BJ (cell line): Measurements from ENCODE around the gene ACSF3. TPM values are rescaled to one million over a fixed set of nuclear protein-coding genes. Genes with fewer than 3 reads are reported as not detected.

Experiments used
- CTCF ChIA-PET: fragments of 350-600 bp; formaldehyde crosslinking; extraction: SDS; loops from one replicate; lab custom pipeline; 2021; ENCODE audit warnings: antibody characterized with exemption, inconsistent platforms; lab: Yijun Ruan, JAX
- POLR2A ChIA-PET: fragments of 300-600 bp; sonication (Branson Sonifier 250); formaldehyde crosslinking; extraction: SDS; loops from one replicate; lab custom pipeline; 2021; ENCODE audit warnings: antibody characterized with exemption; lab: Charles Lee
- DNase-seq: peaks from one replicate; pipeline ENCODE4 v3.0.0-alpha.2; 2011; ENCODE audit warnings: low read depth
- H3K27me3 ChIP-seq: 2 replicates; pipeline ENCODE4 v1.6.0; 2011; ENCODE audit warnings: low read length; ENCODE audit not compliant: control insufficient read depth, insufficient read depth
- H3K36me3 ChIP-seq: 2 replicates; pipeline ENCODE4 v1.5.1; 2011; ENCODE audit warnings: low read length; ENCODE audit not compliant: control insufficient read depth, insufficient read depth
- H3K4me3 ChIP-seq: 2 replicates; pipeline ENCODE4 v1.5.1; 2011; ENCODE audit warnings: low read depth, mild to moderate bottlenecking, control low read depth, low read length
- CTCF ChIP-seq: IDR thresholded peaks from 2 replicates; pipeline ENCODE4 v1.5.1; 2011; ENCODE audit warnings: low read depth, mild to moderate bottlenecking, control low read depth, inconsistent platforms, low read length, moderate library complexity; ENCODE audit not compliant: insufficient read depth
- polyA plus RNA-seq: library from polyadenylated mRNA; depleted of rRNA; stranded (reverse); fragments of >200 nt; gene quantifications from 2 replicates; pipeline ENCODE4 v1.2.3, GENCODE V29; 2011

Gene ACSF3
- polyA plus RNA-seq, 1 experiment = 12.5 TPM

GRCh38 chr16:89097392-89097772 lies 3.7 kb downstream of the ACSF3 start:
- TF ChIP-seq CTCF = no peak
- CTCF ChIA-PET = no interaction called here
- no peak for DNase-seq
- Histone ChIP-seq H3K27me3 (no peaks in the 10 kb centered on the region), H3K36me3 (peaks cover 14% of the 10 kb centered on the region), H3K4me3 (no peak overlapping the region)
- POLR2A ChIA-PET = no interaction called here

- ChIA-PET POLR2A (no interaction called here), CTCF (no interaction called here)
- peaks cover 21% of the 10 kb centered on the region for H3K36me3 ChIP-seq
Measured at GRCh38 chr16:89098767-89099430, 5.2 kb downstream of the ACSF3 start.

GRCh38 chr16:89099905-89100304 lies 6.3 kb downstream of the ACSF3 start:
- H3K36me3 ChIP-seq = peaks cover 23% of the 10 kb centered on the region
- no peak for DNase-seq
- no peak overlapping the region for H3K4me3 ChIP-seq
- no peaks in the 10 kb centered on the region for H3K27me3 ChIP-seq
- ChIA-PET POLR2A (no interaction called here), CTCF (no interaction called here)
- no peak for TF ChIP-seq CTCF

More at GRCh38 chr16:89098767-89099430, 5.2 kb downstream of the ACSF3 start:
- no peak for TF ChIP-seq CTCF
- Histone ChIP-seq H3K4me3 (no peak overlapping the region), H3K27me3 (no peaks in the 10 kb centered on the region)
- no peak for DNase-seq

GRCh38 chr16:89100601-89101302 lies 7.1 kb downstream of the ACSF3 start:
- ChIA-PET POLR2A (no interaction called here), CTCF (no interaction called here)
- no peak for DNase-seq
- H3K36me3 ChIP-seq = peaks cover 28% of the 10 kb centered on the region
- no peak overlapping the region for H3K4me3 ChIP-seq
- no peaks in the 10 kb centered on the region for H3K27me3 ChIP-seq
- no peak for TF ChIP-seq CTCF

- POLR2A ChIA-PET = no interaction called here
- peaks cover 28% of the 10 kb centered on the region for H3K36me3 ChIP-seq
- no peak for DNase-seq
- no peak for TF ChIP-seq CTCF
- CTCF ChIA-PET = no interaction called here
- H3K27me3 ChIP-seq = no peaks in the 10 kb centered on the region
- no peak overlapping the region for H3K4me3 ChIP-seq
Measured at GRCh38 chr16:89101303-89102040, 7.8 kb downstream of the ACSF3 start.
